NB4 (cell line): ENCODE data around the gene ELP2.

Experiments
- CTCF ChIP-seq: IDR thresholded peaks from one replicate; pipeline ENCODE4 v1.5.1; 2012; ENCODE audit warnings: low read depth, low read length
- MAX ChIP-seq: IDR thresholded peaks from 2 replicates; pipeline ENCODE4 v1.6.1; 2011; ENCODE audit warnings: low read depth, low read length
- POLR2A ChIP-seq: IDR thresholded peaks from 2 replicates; pipeline ENCODE4 v1.6.1; 2011; ENCODE audit warnings: mild to moderate bottlenecking; ENCODE audit not compliant: insufficient read length; ENCODE audit errors: extremely low read depth

- TF ChIP-seq CTCF = no peak
- no peak for TF ChIP-seq POLR2A
- TF ChIP-seq MAX = no peak
These were observed 56.3 kb downstream of the ELP2 start for GRCh38 chr18:36185901-36186460.
